A549 (cell line): ENCODE data around the gene SMG9. TPM values are rescaled to one million over a fixed set of nuclear protein-coding genes. Genes with fewer than 3 reads are reported as not detected.

Source experiments
- ATAC-seq, 2 experiments: fragments of 200-7000 bp in 1 of 2; fragments of >200 bp in 1 of 2; cut with Nextera tagmentation in 1 of 2; cut with Tn5 transposase in 1 of 2; 3 replicates each; pipeline versions ENCODE4 v1.8.0 to v1.9.1; 2018 to 2020; ENCODE audit warnings: mild to moderate bottlenecking in 1 of 2, moderate library complexity in 1 of 2
- CTCF ChIA-PET: fragments of 300-600 bp; sonication (Branson Sonifier 250); formaldehyde crosslinking; extraction: SDS; loops from one replicate; lab custom pipeline; 2021; ENCODE audit warnings: antibody characterized with exemption, inconsistent platforms; lab: Yijun Ruan, JAX
- POLR2A ChIA-PET: fragments of 350-600 bp; formaldehyde crosslinking; extraction: SDS; loops from one replicate; lab custom pipeline; 2021; ENCODE audit warnings: antibody characterized with exemption, inconsistent platforms; lab: Yijun Ruan, JAX
- DNase-seq, 2 experiments: peaks; one replicate each; pipeline versions ENCODE4 v3.0.0 to v3.0.0-alpha.2; 2011 to 2016; ENCODE audit warnings: low read depth in 1 of 2, low spot score in 1 of 2
- FAIRE-seq: peaks from 2 replicates; lab custom pipeline; 2011; peaks lifted over from hg19 to GRCh38; lab: Jason Lieb, UNC
- H3K27ac ChIP-seq, 2 experiments: fragments of >200 bp; sonication (Bioruptor Twin); formaldehyde crosslinking; 3 replicates each; pipeline ENCODE4 v1.5.1; 2016 to 2017
- H3K4me1 ChIP-seq: fragments of >200 bp; sonication (Bioruptor Twin); formaldehyde crosslinking; 3 replicates; pipeline ENCODE4 v1.6.1; 2016
- H3K4me2 ChIP-seq: fragments of >200 bp; sonication (Bioruptor Twin); formaldehyde crosslinking; 3 replicates; pipeline ENCODE4 v1.6.1; 2016
- H3K4me3 ChIP-seq: fragments of >200 bp; sonication (Bioruptor Twin); formaldehyde crosslinking; 3 replicates; pipeline ENCODE4 v1.5.1; 2016
- H3K9me3 ChIP-seq: fragments of >200 bp; sonication (Bioruptor Twin); formaldehyde crosslinking; 3 replicates; pipeline ENCODE4 v1.6.1; 2016
- BHLHE40 ChIP-seq: IDR thresholded peaks from 2 replicates; pipeline ENCODE4 v1.6.1; 2012; ENCODE audit warnings: low read depth, low read length, inconsistent platforms
- CBX2 ChIP-seq: fragments of 200-600 bp; sonication (generic); IDR thresholded peaks from 2 replicates; pipeline ENCODE4 v1.6.1; 2016; ENCODE audit warnings: low read depth, mild to moderate bottlenecking, borderline replicate concordance
- CEBPB ChIP-seq, 2 experiments: fragments of >200 bp in 1 of 2; sonication (Bioruptor Twin) in 1 of 2; formaldehyde crosslinking in 1 of 2; IDR thresholded peaks; 2 replicates each; pipeline ENCODE4 v1.6.1; 2012 to 2016
- CHD4 ChIP-seq: fragments of 200-600 bp; sonication (generic); IDR thresholded peaks from 2 replicates; pipeline ENCODE4 v1.6.1; 2016; ENCODE audit warnings: antibody characterized with exemption, mild to moderate bottlenecking, borderline replicate concordance
- EHF ChIP-seq: fragments of 250-450 bp; sonication (Bioruptor Pico); IDR thresholded peaks from 2 replicates; pipeline ENCODE4 v1.5.0; 2020; ENCODE audit warnings: mild to moderate bottlenecking
- EHMT2 ChIP-seq: fragments of 200-600 bp; sonication (generic); IDR thresholded peaks from 2 replicates; pipeline ENCODE4 v1.6.1; 2016; ENCODE audit warnings: antibody characterized with exemption, low read depth, mild to moderate bottlenecking, moderate library complexity
- EP300 ChIP-seq, 2 experiments: fragments of >200 bp; sonication (Bioruptor Twin); formaldehyde crosslinking; IDR thresholded peaks; 2 replicates in 1 of 2; 3 replicates in 1 of 2; pipeline ENCODE4 v1.6.1; 2016 to 2017
- ESRRA ChIP-seq: fragments of 150-350 bp; IDR thresholded peaks from 2 replicates; pipeline ENCODE4 v1.6.1; 2014; ENCODE audit warnings: mild to moderate bottlenecking, low read length, borderline replicate concordance
- FOSB ChIP-seq: fragments of 250-450 bp; sonication (Bioruptor Pico); IDR thresholded peaks from 2 replicates; pipeline ENCODE4 v1.5.0; 2020; ENCODE audit warnings: mild to moderate bottlenecking, moderate library complexity
- FOSL2 ChIP-seq, 2 experiments: fragments of 450-650 bp in 1 of 2; fragments of >200 bp in 1 of 2; sonication (Bioruptor Twin) in 1 of 2; formaldehyde crosslinking; IDR thresholded peaks; 2 replicates each; pipeline versions ENCODE4 v1.5.0 to v1.6.1; 2016 to 2020; ENCODE audit warnings: mild to moderate bottlenecking in 1 of 2, moderate library complexity in 1 of 2
- GATA3 ChIP-seq: IDR thresholded peaks from 2 replicates; pipeline ENCODE4 v1.6.1; 2012; ENCODE audit warnings: borderline replicate concordance
- HOXA7 ChIP-seq: fragments of 250-450 bp; sonication (Bioruptor Pico); IDR thresholded peaks from 2 replicates; pipeline ENCODE4 v1.5.0; 2020; ENCODE audit warnings: mild to moderate bottlenecking, moderate library complexity
- JUN ChIP-seq, 2 experiments: fragments of >200 bp; sonication (Bioruptor Twin); formaldehyde crosslinking; IDR thresholded peaks; 2 replicates in 1 of 2; 3 replicates in 1 of 2; pipeline ENCODE4 v1.6.1; 2016 to 2017
- JUNB ChIP-seq: fragments of >200 bp; sonication (Bioruptor Twin); formaldehyde crosslinking; IDR thresholded peaks from 2 replicates; pipeline ENCODE4 v1.6.1; 2016
- KDM5A ChIP-seq: fragments of 200-600 bp; sonication (generic); IDR thresholded peaks from 2 replicates; pipeline ENCODE4 v1.6.1; 2016; ENCODE audit warnings: antibody characterized with exemption, mild to moderate bottlenecking
- MYC ChIP-seq: IDR thresholded peaks from 2 replicates; pipeline ENCODE4 v1.6.1; 2012; ENCODE audit warnings: mild to moderate bottlenecking, inconsistent platforms, low read length, improper control_type of control experiment, borderline replicate concordance
- NFE2L2 ChIP-seq: fragments of 150-350 bp; conservative IDR thresholded peaks from 2 replicates; pipeline ENCODE4 v1.6.1; 2014; ENCODE audit warnings: low read length
- POLR2AphosphoS2 ChIP-seq: conservative IDR thresholded peaks from 2 replicates; pipeline ENCODE4 v1.6.1; 2012; ENCODE audit warnings: low read length, improper control_type of control experiment, inconsistent platforms
- RFX5 ChIP-seq: fragments of 450-650 bp; IDR thresholded peaks from 2 replicates; pipeline ENCODE4 v1.7.1; 2014; ENCODE audit warnings: antibody characterized with exemption, mild to moderate bottlenecking, moderate library complexity
- SREBF2 ChIP-seq: fragments of 450-650 bp; IDR thresholded peaks from 2 replicates; pipeline ENCODE4 v1.6.1; 2014; ENCODE audit warnings: mild to moderate bottlenecking, moderate library complexity
- WGBS: methylation state at CpG from one replicate; pipeline ENCODE4 v1.1.6; 2017; ENCODE audit errors: missing lambda C conversion rate; 5-methylcytosine and 5-hydroxymethylcytosine counted together
- polyA plus RNA-seq, 4 experiments: library from polyadenylated mRNA; depleted of rRNA in 3 of 4; stranded (reverse); fragments of >200 nt; fragmentation: RNase III in 1 of 4; extraction: RNeasy Plus Mini Kit Qiagen cat#74134 plus additional on column Dnase treatment in 1 of 4; gene quantifications; 2 replicates in 3 of 4; 3 replicates in 1 of 4; pipeline ENCODE4 v1.2.3, GENCODE V29; 2011 to 2017
- TF ChIP-seq, protein P1 (sequence below): fragments of >200 bp; sonication (Bioruptor Twin); formaldehyde crosslinking; IDR thresholded peaks from 3 replicates; pipeline ENCODE4 v1.5.1; 2016
- TF ChIP-seq, protein P2 (sequence below): IDR thresholded peaks from 2 replicates; pipeline ENCODE4 v1.6.1; 2012
- TF ChIP-seq, protein P3 (sequence below): fragments of >200 bp; sonication (Bioruptor Twin); formaldehyde crosslinking; IDR thresholded peaks from 3 replicates; pipeline ENCODE4 v1.6.1; 2016
- TF ChIP-seq, protein P4 (sequence below): fragments of 250-450 bp; sonication (Bioruptor Pico); IDR thresholded peaks from 2 replicates; pipeline ENCODE4 v1.5.0; 2020; ENCODE audit warnings: low read depth, mild to moderate bottlenecking, moderate library complexity

Gene SMG9
- polyA plus RNA-seq, 2 of the 4 experiments (the other 2 are of a cell fraction), result 14.2 to 44.2 TPM

DNA sequence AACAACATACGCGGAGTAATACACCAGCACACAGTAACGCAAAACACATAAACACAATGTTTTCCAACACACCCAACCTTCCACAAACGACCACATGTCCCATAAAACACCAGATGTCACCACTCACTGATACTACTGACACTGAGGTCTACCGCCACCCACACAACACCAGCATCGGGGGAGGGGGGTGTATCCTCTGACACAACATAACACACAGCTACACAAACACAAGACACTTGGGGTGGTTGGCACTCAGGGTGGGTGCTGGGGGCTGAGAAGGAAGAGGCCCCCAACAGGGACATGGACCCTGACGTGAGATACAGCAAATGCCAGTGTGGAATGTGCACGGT lies 27.5 kb upstream of the SMG9 start:
- Histone ChIP-seq H3K27ac (peak overlapping the region; percentile 93 to 95), H3K9me3 (no peaks in the 10 kb centered on the region), H3K4me2 (peak overlapping the region; percentile 79), H3K4me3 (no peak overlapping the region), H3K4me1 (peaks cover 79% of the 10 kb centered on the region)
- DNase-seq (no peak), FAIRE-seq (no peak), ATAC-seq (no peak)
- ChIA-PET CTCF (interaction anchor here (7.2 to 24.0 kb wide), 2 partner anchors 20 to 37 kb away, joined by 103 to 565 read pairs; partner anchors contain the start of gene SMG9), POLR2A (interaction anchor here (1.8 kb wide), 1 partner anchor 114 kb away, joined by 7 read pairs; no protein-coding TSS in a partner anchor)
- TF ChIP-seq KDM5A, result no peak
- TF ChIP-seq JUN (IDR thresholded peaks at IDR 0.05), result no peak
- TF ChIP-seq, protein P1, sequence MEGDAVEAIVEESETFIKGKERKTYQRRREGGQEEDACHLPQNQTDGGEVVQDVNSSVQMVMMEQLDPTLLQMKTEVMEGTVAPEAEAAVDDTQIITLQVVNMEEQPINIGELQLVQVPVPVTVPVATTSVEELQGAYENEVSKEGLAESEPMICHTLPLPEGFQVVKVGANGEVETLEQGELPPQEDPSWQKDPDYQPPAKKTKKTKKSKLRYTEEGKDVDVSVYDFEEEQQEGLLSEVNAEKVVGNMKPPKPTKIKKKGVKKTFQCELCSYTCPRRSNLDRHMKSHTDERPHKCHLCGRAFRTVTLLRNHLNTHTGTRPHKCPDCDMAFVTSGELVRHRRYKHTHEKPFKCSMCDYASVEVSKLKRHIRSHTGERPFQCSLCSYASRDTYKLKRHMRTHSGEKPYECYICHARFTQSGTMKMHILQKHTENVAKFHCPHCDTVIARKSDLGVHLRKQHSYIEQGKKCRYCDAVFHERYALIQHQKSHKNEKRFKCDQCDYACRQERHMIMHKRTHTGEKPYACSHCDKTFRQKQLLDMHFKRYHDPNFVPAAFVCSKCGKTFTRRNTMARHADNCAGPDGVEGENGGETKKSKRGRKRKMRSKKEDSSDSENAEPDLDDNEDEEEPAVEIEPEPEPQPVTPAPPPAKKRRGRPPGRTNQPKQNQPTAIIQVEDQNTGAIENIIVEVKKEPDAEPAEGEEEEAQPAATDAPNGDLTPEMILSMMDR, result no peak
- no peak for TF ChIP-seq EHF (CRISPR knock-in tag)
- TF ChIP-seq, protein P2, sequence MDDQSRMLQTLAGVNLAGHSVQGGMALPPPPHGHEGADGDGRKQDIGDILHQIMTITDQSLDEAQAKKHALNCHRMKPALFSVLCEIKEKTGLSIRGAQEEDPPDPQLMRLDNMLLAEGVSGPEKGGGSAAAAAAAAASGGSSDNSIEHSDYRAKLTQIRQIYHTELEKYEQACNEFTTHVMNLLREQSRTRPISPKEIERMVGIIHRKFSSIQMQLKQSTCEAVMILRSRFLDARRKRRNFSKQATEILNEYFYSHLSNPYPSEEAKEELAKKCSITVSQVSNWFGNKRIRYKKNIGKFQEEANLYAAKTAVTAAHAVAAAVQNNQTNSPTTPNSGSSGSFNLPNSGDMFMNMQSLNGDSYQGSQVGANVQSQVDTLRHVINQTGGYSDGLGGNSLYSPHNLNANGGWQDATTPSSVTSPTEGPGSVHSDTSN, result no peak
- TF ChIP-seq JUNB, result no peak
- no peak for TF ChIP-seq BHLHE40
- no peak for TF ChIP-seq CBX2
- TF ChIP-seq FOSB (CRISPR knock-in tag), result no peak
- no peak for TF ChIP-seq NFE2L2
- TF ChIP-seq SREBF2, result no peak
- no peak for TF ChIP-seq EHMT2
- no peak for TF ChIP-seq CEBPB (IDR thresholded peaks at IDR 0.05)
- TF ChIP-seq CHD4, result no peak
- no peak for TF ChIP-seq FOSL2 (IDR thresholded peaks at IDR 0.05)
- no peak for TF ChIP-seq FOSL2 (CRISPR knock-in tag; IDR thresholded peaks at IDR 0.05)
- no peak for TF ChIP-seq HOXA7
- no peak for TF ChIP-seq POLR2AphosphoS2
- TF ChIP-seq, protein P3, sequence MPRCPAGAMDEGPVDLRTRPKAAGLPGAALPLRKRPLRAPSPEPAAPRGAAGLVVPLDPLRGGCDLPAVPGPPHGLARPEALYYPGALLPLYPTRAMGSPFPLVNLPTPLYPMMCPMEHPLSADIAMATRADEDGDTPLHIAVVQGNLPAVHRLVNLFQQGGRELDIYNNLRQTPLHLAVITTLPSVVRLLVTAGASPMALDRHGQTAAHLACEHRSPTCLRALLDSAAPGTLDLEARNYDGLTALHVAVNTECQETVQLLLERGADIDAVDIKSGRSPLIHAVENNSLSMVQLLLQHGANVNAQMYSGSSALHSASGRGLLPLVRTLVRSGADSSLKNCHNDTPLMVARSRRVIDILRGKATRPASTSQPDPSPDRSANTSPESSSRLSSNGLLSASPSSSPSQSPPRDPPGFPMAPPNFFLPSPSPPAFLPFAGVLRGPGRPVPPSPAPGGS, result no peak
- TF ChIP-seq, protein P4, sequence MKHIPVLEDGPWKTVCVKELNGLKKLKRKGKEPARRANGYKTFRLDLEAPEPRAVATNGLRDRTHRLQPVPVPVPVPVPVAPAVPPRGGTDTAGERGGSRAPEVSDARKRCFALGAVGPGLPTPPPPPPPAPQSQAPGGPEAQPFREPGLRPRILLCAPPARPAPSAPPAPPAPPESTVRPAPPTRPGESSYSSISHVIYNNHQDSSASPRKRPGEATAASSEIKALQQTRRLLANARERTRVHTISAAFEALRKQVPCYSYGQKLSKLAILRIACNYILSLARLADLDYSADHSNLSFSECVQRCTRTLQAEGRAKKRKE (CRISPR knock-in tag), result no peak
- TF ChIP-seq GATA3, result no peak
- WGBS, result 67% methylated on average over 8 of the region's 8 CpGs

DNA sequence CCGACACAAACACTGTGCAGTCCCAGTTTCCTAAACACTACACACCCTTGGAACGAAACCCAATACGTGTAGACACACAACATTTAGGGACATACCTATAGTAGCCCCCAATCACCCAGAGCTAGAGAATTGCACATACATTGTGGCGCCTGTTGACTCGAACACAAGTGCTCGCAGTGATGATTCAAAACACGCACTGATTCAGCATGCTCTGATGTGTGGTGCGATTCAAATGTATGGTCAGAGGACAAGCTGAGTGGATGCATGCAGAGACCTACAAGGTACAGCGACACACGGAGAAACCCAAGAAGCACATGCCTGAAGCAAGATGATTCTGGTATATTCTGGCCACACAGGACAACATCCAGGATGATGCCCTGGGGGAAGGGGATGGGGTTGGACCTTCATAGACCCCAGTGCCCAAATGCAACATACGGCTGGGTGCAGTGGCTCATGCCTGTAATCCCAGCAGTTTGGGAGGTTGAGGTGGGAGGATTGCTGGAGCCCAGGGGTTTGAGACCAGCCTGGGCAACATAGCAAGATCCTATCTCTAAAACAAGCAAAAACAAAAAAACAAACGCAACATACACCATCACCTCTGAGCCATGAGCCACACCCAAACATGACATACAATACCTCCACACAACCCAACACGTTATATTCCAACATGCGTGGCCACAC lies 27.0 kb upstream of the SMG9 start:
- H3K9me3 ChIP-seq, result no peaks in the 10 kb centered on the region
- H3K4me2 ChIP-seq, result peak overlapping the region; percentile 97
- TF ChIP-seq MYC, result no peak
- no peak for TF ChIP-seq EP300 (IDR thresholded peaks at IDR 0.05)
- TF ChIP-seq HOXA7, result no peak
- no peak for TF ChIP-seq RFX5
- TF ChIP-seq, protein P3, result no peak
- TF ChIP-seq ESRRA, result no peak
- POLR2A ChIA-PET, result interaction anchor here (0.5 to 4.3 kb wide), 8 partner anchors 15 to 113 kb away, joined by 3 to 19 read pairs (median 5); partner anchors contain the start of genes PLAUR and SMG9
- H3K4me3 ChIP-seq, result no peak overlapping the region
- CTCF ChIA-PET, result interaction anchor here (1.7 to 24.0 kb wide), 3 partner anchors 20 to 187 kb away, joined by 3 to 565 read pairs (median 103); partner anchors contain the start of gene SMG9
- DNase-seq (no peak), FAIRE-seq (no peak), ATAC-seq (no peak)
- peaks cover 84% of the 10 kb centered on the region for H3K4me1 ChIP-seq
- WGBS, result 80% methylated on average over 14 of the region's 14 CpGs
- peak overlapping the region; percentile 92 to 95 for H3K27ac ChIP-seq
